Panc1 (cell line): ENCODE measurements around the gene HLA-F. TPM values are rescaled to one million over a fixed set of nuclear protein-coding genes. Genes with fewer than 3 reads are reported as not detected.

ENCODE experiments used
- ATAC-seq: fragments of 200-7000 bp; cut with Tn5 transposase; 2 replicates; pipeline ENCODE4 v1.9.1; 2020; ENCODE audit warnings: mild to moderate bottlenecking, moderate library complexity
- BruUV-seq: library from RNA; stranded (reverse); fragments of 400-500 nt; replicated peaks from 2 replicates; lab custom pipeline; 2021; lab: Mats Ljungman, UMichigan
- CTCF ChIA-PET: fragments of 300-600 bp; sonication (Branson Sonifier 250); formaldehyde crosslinking; loops from one replicate; lab custom pipeline; 2022; ENCODE audit warnings: antibody characterized with exemption; lab: Charles Lee
- POLR2A ChIA-PET: fragments of 300-600 bp; sonication (Branson Sonifier 250); formaldehyde crosslinking; loops from one replicate; lab custom pipeline; 2022; ENCODE audit warnings: antibody characterized with exemption; lab: Charles Lee
- DNase-seq: peaks from one replicate; pipeline ENCODE4 v3.0.0-alpha.2; 2010; ENCODE audit warnings: low read depth, low spot score
- H3K27ac ChIP-seq: 2 replicates; pipeline ENCODE4 v1.5.1; 2011; ENCODE audit warnings: mild to moderate bottlenecking, low read length, inconsistent platforms
- H3K27me3 ChIP-seq: fragments of 200-500 bp; sonication (Bioruptor generic); 2 replicates; pipeline ENCODE4 v1.6.0; 2014; ENCODE audit warnings: low read length, inconsistent platforms; ENCODE audit not compliant: control insufficient read depth, insufficient read depth
- H3K36me3 ChIP-seq: fragments of 200-500 bp; sonication (Bioruptor generic); 2 replicates; pipeline ENCODE4 v1.5.1; 2014; ENCODE audit warnings: inconsistent platforms, mild to moderate bottlenecking, low read length, moderate library complexity; ENCODE audit not compliant: control insufficient read depth, insufficient read depth
- H3K4me1 ChIP-seq: 2 replicates; pipeline ENCODE4 v1.5.1; 2011; ENCODE audit warnings: inconsistent platforms, mild to moderate bottlenecking, low read length, moderate library complexity; ENCODE audit not compliant: control insufficient read depth, insufficient read depth
- H3K4me3 ChIP-seq, 2 experiments: 2 replicates each; pipeline ENCODE4 v1.5.1; 2011 to 2012; ENCODE audit warnings: low read depth in 2 of 2, low read length in 2 of 2, mild to moderate bottlenecking in 2 of 2, inconsistent platforms in 1 of 2, moderate library complexity in 1 of 2
- H3K9me3 ChIP-seq: fragments of 200-500 bp; sonication (Bioruptor generic); 2 replicates; pipeline ENCODE4 v1.5.1; 2014; ENCODE audit warnings: low read depth, mild to moderate bottlenecking, inconsistent platforms, low read length, moderate library complexity; ENCODE audit not compliant: control insufficient read depth, insufficient read depth
- POLR2AphosphoS5 ChIP-seq: IDR thresholded peaks from 2 replicates; pipeline ENCODE4 v1.6.1; 2012; ENCODE audit warnings: mild to moderate bottlenecking, low read depth, low read length, moderate library complexity
- SIN3A ChIP-seq: IDR thresholded peaks from 2 replicates; pipeline ENCODE4 v1.6.1; 2012; ENCODE audit warnings: low read depth, mild to moderate bottlenecking, low read length, moderate library complexity, borderline replicate concordance; ENCODE audit not compliant: insufficient read depth
- TCF7L2 ChIP-seq: IDR thresholded peaks from 2 replicates; pipeline ENCODE4 v1.6.1; 2011; ENCODE audit warnings: mild to moderate bottlenecking, low read depth, low read length, inconsistent platforms
- in situ Hi-C: cut with HindIII; loops from 2 replicates; pipeline ENCODE4 v1.10.0; 2016; ENCODE audit warnings: low sequenced_read_pairs, low pct_unique_long_range_greater_than_20kb
- intact Hi-C: fragments of 100-400 bp; cut with micrococcal nuclease; formaldehyde crosslinking; loops from one replicate; pipeline ENCODE4 v1.10.0; 2022; ENCODE audit not compliant: unreplicated experiment
- total RNA-seq: library from RNA; stranded (reverse); gene quantifications from one replicate; pipeline ENCODE4 v1.2.1, GENCODE V29; 2021; ENCODE audit not compliant: unreplicated experiment
- TF ChIP-seq, protein P1 (sequence below), 2 experiments: IDR thresholded peaks; 2 replicates each; pipeline ENCODE4 v1.6.1; 2011 to 2012; ENCODE audit warnings: low read depth in 2 of 2, control low read depth in 1 of 2, low read length in 1 of 2, mild to moderate bottlenecking in 1 of 2, moderate library complexity in 1 of 2; ENCODE audit not compliant: insufficient read depth in 1 of 2
- TF ChIP-seq, protein P2 (sequence below): fragments of 450-650 bp; IDR thresholded peaks from 2 replicates; pipeline ENCODE4 v1.5.1; 2017; ENCODE audit warnings: mild to moderate bottlenecking

The HLA-F gene
- total RNA-seq, 1 experiment from 2014 or later: 7.5 TPM

DNA sequence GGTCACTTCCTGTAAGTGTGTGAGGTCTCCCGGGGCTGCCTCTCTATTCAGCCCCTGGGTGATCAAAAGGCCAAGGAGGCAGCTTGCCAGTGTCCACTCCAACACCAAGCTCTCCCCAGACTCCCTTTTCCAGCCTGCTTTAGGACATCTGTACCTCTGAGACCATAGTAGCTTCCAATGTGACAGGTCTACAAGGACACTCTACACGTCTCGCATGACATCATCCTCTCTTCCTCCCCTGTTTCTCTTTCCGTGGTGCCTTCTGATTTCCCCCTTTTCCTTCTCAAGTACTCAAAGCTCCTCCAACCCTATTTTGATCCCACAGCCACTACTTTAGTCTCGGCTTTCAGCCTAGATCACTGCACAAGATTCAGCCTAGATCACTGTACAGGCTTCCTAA lies 26.4 kb downstream of the HLA-F start:
- ChIA-PET CTCF (interaction anchor here (0.6 to 1.3 kb wide), 4 partner anchors 11 to 1814 kb away, joined by 4 to 11 read pairs (median 5); no protein-coding TSS in a partner anchor), POLR2A (no interaction called here)
- BruUV-seq: no TSS peak
- Histone ChIP-seq H3K4me3 (peak overlapping the region in 1 of 2 experiments; percentile 76; a peak in 2 of 4 replicates), H3K27ac (no peak overlapping the region), H3K9me3 (no peaks in the 10 kb centered on the region), H3K27me3 (no peaks in the 10 kb centered on the region; the same call in 1 of the 2 replicates), H3K4me1 (peaks cover 4% of the 10 kb centered on the region; the same call in 1 of the 2 replicates), H3K36me3 (no peaks in the 10 kb centered on the region)
- intact Hi-C loops (loop anchor here (5.0 kb wide), 1 partner anchor 47 kb away; no protein-coding TSS in a partner anchor), in situ Hi-C loops (no loop called here)
- TF ChIP-seq POLR2AphosphoS5 (no peak), SIN3A (no peak), TCF7L2 (no peak)
- TF ChIP-seq, protein P1, sequence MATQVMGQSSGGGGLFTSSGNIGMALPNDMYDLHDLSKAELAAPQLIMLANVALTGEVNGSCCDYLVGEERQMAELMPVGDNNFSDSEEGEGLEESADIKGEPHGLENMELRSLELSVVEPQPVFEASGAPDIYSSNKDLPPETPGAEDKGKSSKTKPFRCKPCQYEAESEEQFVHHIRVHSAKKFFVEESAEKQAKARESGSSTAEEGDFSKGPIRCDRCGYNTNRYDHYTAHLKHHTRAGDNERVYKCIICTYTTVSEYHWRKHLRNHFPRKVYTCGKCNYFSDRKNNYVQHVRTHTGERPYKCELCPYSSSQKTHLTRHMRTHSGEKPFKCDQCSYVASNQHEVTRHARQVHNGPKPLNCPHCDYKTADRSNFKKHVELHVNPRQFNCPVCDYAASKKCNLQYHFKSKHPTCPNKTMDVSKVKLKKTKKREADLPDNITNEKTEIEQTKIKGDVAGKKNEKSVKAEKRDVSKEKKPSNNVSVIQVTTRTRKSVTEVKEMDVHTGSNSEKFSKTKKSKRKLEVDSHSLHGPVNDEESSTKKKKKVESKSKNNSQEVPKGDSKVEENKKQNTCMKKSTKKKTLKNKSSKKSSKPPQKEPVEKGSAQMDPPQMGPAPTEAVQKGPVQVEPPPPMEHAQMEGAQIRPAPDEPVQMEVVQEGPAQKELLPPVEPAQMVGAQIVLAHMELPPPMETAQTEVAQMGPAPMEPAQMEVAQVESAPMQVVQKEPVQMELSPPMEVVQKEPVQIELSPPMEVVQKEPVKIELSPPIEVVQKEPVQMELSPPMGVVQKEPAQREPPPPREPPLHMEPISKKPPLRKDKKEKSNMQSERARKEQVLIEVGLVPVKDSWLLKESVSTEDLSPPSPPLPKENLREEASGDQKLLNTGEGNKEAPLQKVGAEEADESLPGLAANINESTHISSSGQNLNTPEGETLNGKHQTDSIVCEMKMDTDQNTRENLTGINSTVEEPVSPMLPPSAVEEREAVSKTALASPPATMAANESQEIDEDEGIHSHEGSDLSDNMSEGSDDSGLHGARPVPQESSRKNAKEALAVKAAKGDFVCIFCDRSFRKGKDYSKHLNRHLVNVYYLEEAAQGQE (IDR thresholded peaks at IDR 0.05; ENCODE audit: insufficient read depth in 1 of 2, low read depth in 2 of 2, low read length in 1 of 2): no peak
- TF ChIP-seq, protein P2, sequence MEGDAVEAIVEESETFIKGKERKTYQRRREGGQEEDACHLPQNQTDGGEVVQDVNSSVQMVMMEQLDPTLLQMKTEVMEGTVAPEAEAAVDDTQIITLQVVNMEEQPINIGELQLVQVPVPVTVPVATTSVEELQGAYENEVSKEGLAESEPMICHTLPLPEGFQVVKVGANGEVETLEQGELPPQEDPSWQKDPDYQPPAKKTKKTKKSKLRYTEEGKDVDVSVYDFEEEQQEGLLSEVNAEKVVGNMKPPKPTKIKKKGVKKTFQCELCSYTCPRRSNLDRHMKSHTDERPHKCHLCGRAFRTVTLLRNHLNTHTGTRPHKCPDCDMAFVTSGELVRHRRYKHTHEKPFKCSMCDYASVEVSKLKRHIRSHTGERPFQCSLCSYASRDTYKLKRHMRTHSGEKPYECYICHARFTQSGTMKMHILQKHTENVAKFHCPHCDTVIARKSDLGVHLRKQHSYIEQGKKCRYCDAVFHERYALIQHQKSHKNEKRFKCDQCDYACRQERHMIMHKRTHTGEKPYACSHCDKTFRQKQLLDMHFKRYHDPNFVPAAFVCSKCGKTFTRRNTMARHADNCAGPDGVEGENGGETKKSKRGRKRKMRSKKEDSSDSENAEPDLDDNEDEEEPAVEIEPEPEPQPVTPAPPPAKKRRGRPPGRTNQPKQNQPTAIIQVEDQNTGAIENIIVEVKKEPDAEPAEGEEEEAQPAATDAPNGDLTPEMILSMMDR: no peak
- no peak for ATAC-seq
- no peak for DNase-seq

DNA sequence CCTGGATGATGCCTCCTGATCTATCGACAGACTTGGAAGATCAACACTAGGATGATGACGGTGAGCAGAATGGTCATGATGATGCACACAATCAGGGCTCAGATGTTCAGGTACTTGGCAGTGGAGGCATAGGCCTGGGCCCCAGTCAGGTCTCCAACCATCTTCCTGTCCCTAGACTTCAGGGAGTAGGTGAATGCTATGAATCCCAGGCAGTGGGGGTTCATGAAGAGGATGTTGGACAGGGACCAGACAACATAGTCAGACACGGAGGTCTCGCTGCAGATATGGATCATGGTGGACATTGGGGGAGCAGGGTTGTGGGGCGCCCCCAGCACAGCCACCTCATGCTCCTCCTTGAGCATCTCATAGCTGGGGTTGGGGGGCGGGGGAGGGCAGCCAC lies 27.5 kb downstream of the HLA-F start:
- no TSS peak for BruUV-seq
- Histone ChIP-seq H3K4me3 (no peak overlapping the region), H3K4me1 (peaks cover 4% of the 10 kb centered on the region; the same call in 1 of the 2 replicates), H3K27me3 (no peaks in the 10 kb centered on the region; the same call in 1 of the 2 replicates), H3K36me3 (no peaks in the 10 kb centered on the region), H3K27ac (no peak overlapping the region), H3K9me3 (no peaks in the 10 kb centered on the region)
- TF ChIP-seq, protein P2: no peak
- TF ChIP-seq, protein P1 (IDR thresholded peaks at IDR 0.05; ENCODE audit: insufficient read depth in 1 of 2, low read depth in 2 of 2, low read length in 1 of 2): no peak
- TF ChIP-seq TCF7L2: no peak
- TF ChIP-seq SIN3A: no peak
- no peak for TF ChIP-seq POLR2AphosphoS5
- ATAC-seq (no peak), DNase-seq (no peak)
- in situ Hi-C loops: no loop called here
- intact Hi-C loops: loop anchor here (5.0 kb wide), 1 partner anchor 48 kb away; no protein-coding TSS in a partner anchor
- ChIA-PET POLR2A (no interaction called here), CTCF (no interaction called here)
